HEK293 (cell line): ENCODE results near the gene C1orf74.

Experiments
- CTCF ChIA-PET: fragments of 350-600 bp; formaldehyde crosslinking; extraction: SDS; loops from one replicate; lab custom pipeline; 2021; ENCODE audit warnings: antibody characterized with exemption; lab: Yijun Ruan, JAX
- POLR2A ChIA-PET: fragments of 300-600 bp; formaldehyde crosslinking; extraction: SDS; loops from one replicate; lab custom pipeline; 2020; ENCODE audit warnings: antibody characterized with exemption, inconsistent platforms; lab: Yijun Ruan, JAX
- H3K27ac ChIP-seq: fragments of 200-500 bp; sonication (Bioruptor generic); 2 replicates; pipeline ENCODE4 v1.5.1; 2014; ENCODE audit warnings: low read depth, low read length, control low read depth, inconsistent platforms; ENCODE audit errors: extremely low read depth
- H3K36me3 ChIP-seq, 2 experiments: fragments of 200-500 bp in 1 of 2; sonication (Bioruptor generic) in 1 of 2; 1 replicate in 1 of 2; 2 replicates in 1 of 2; pipeline ENCODE4 v1.5.1; 2014 to 2017; ENCODE audit warnings: inconsistent platforms in 2 of 2, low read length in 2 of 2; ENCODE audit not compliant: control insufficient read depth in 2 of 2, insufficient read depth in 1 of 2
- H3K4me1 ChIP-seq: fragments of 200-500 bp; sonication (Bioruptor generic); 2 replicates; pipeline ENCODE4 v1.5.1; 2014; ENCODE audit warnings: mild to moderate bottlenecking, low read length, inconsistent platforms; ENCODE audit not compliant: control insufficient read depth, insufficient read depth
- H3K4me3 ChIP-seq: 2 replicates; pipeline ENCODE4 v1.5.1; 2011; ENCODE audit warnings: low read depth, mild to moderate bottlenecking, control low read depth, low read length, moderate library complexity
- H3K9me3 ChIP-seq: fragments of 200-500 bp; sonication (Bioruptor generic); 2 replicates; pipeline ENCODE4 v1.5.1; 2014; ENCODE audit warnings: low read depth, low read length, inconsistent platforms; ENCODE audit not compliant: control insufficient read depth, insufficient read depth
- FEZF1 ChIP-seq: fragments of 450-650 bp; formaldehyde crosslinking; IDR thresholded peaks from 2 replicates; pipeline ENCODE4 v1.5.1; 2016; ENCODE audit warnings: missing biosample characterization, missing genetic modification characterization
- KLF1 ChIP-seq: fragments of 450-650 bp; formaldehyde crosslinking; IDR thresholded peaks from 2 replicates; pipeline ENCODE4 v1.5.1; 2016; ENCODE audit warnings: missing biosample characterization, missing genetic modification characterization
- MZF1 ChIP-seq: fragments of 450-650 bp; formaldehyde crosslinking; IDR thresholded peaks from 2 replicates; pipeline ENCODE4 v1.5.1; 2017; ENCODE audit warnings: missing biosample characterization, missing genetic modification characterization, borderline replicate concordance
- PRDM4 ChIP-seq: fragments of 450-650 bp; formaldehyde crosslinking; IDR thresholded peaks from 2 replicates; pipeline ENCODE4 v1.5.1; 2017; ENCODE audit warnings: missing biosample characterization, missing genetic modification characterization
- SETDB1 ChIP-seq: IDR thresholded peaks from one replicate; pipeline ENCODE4 v1.6.1; 2017; ENCODE audit warnings: mild to moderate bottlenecking, low read length, moderate library complexity, mixed read lengths; ENCODE audit not compliant: insufficient read length
- SP7 ChIP-seq: fragments of 450-650 bp; formaldehyde crosslinking; IDR thresholded peaks from 2 replicates; pipeline ENCODE4 v1.5.1; 2016; ENCODE audit warnings: missing biosample characterization, missing genetic modification characterization
- ZBTB1 ChIP-seq: fragments of 450-650 bp; formaldehyde crosslinking; IDR thresholded peaks from 2 replicates; pipeline ENCODE4 v1.5.1; 2016; ENCODE audit warnings: missing biosample characterization, missing genetic modification characterization
- ZBTB10 ChIP-seq: fragments of 450-650 bp; formaldehyde crosslinking; IDR thresholded peaks from 2 replicates; pipeline ENCODE4 v1.5.1; 2016; ENCODE audit warnings: missing biosample characterization, missing genetic modification characterization
- ZNF214 ChIP-seq: fragments of 450-650 bp; formaldehyde crosslinking; IDR thresholded peaks from 2 replicates; pipeline ENCODE4 v1.5.1; 2017; ENCODE audit warnings: missing biosample characterization, mild to moderate bottlenecking, missing genetic modification characterization, borderline replicate concordance
- ZNF274 ChIP-seq, 2 experiments: fragments of 200-500 bp in 1 of 2; fragments of 450-650 bp in 1 of 2; sonication (Bioruptor generic) in 1 of 2; formaldehyde crosslinking in 1 of 2; IDR thresholded peaks; 2 replicates each; pipeline versions ENCODE4 v1.5.1 to v1.6.1; 2014 to 2016; ENCODE audit warnings: borderline replicate concordance in 1 of 2, inconsistent platforms in 1 of 2, low read length in 1 of 2, missing biosample characterization in 1 of 2, missing genetic modification characterization in 1 of 2
- ZNF501 ChIP-seq: fragments of 450-650 bp; formaldehyde crosslinking; IDR thresholded peaks from 2 replicates; pipeline ENCODE4 v1.5.1; 2016; ENCODE audit warnings: missing biosample characterization, missing genetic modification characterization
- ZNF529 ChIP-seq: fragments of 450-650 bp; formaldehyde crosslinking; IDR thresholded peaks from 2 replicates; pipeline ENCODE4 v1.5.1; 2017; ENCODE audit warnings: missing genetic modification characterization, missing biosample characterization; ENCODE audit not compliant: insufficient replicate concordance
- ZNF600 ChIP-seq: fragments of 450-650 bp; formaldehyde crosslinking; IDR thresholded peaks from 2 replicates; pipeline ENCODE4 v1.5.1; 2016; ENCODE audit warnings: missing biosample characterization, missing genetic modification characterization
- TF ChIP-seq, protein P1 (sequence below): fragments of 450-650 bp; formaldehyde crosslinking; IDR thresholded peaks from 2 replicates; pipeline ENCODE4 v1.5.1; 2017; ENCODE audit warnings: missing biosample characterization, missing genetic modification characterization
- TF ChIP-seq, protein P2 (sequence below): fragments of 450-650 bp; formaldehyde crosslinking; IDR thresholded peaks from 2 replicates; pipeline ENCODE4 v1.5.1; 2016; ENCODE audit warnings: missing biosample characterization, missing genetic modification characterization

The C1orf74 gene

GRCh38 chr1:209768354-209768774 is 16.0 kb downstream of the C1orf74 start (continued):
- TF ChIP-seq, protein P1, sequence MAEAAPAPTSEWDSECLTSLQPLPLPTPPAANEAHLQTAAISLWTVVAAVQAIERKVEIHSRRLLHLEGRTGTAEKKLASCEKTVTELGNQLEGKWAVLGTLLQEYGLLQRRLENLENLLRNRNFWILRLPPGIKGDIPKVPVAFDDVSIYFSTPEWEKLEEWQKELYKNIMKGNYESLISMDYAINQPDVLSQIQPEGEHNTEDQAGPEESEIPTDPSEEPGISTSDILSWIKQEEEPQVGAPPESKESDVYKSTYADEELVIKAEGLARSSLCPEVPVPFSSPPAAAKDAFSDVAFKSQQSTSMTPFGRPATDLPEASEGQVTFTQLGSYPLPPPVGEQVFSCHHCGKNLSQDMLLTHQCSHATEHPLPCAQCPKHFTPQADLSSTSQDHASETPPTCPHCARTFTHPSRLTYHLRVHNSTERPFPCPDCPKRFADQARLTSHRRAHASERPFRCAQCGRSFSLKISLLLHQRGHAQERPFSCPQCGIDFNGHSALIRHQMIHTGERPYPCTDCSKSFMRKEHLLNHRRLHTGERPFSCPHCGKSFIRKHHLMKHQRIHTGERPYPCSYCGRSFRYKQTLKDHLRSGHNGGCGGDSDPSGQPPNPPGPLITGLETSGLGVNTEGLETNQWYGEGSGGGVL (tag by site-specific recombination) = no peak
- TF ChIP-seq SETDB1 = no peak
- TF ChIP-seq ZBTB1 (tag by site-specific recombination) = no peak
- no peak for TF ChIP-seq ZNF529 (tag by site-specific recombination)
- no peak for TF ChIP-seq ZNF600 (tag by site-specific recombination)
- TF ChIP-seq MZF1 (tag by site-specific recombination) = no peak
- TF ChIP-seq FEZF1 (tag by site-specific recombination) = no peak
- no peak for TF ChIP-seq SP7 (tag by site-specific recombination)
- TF ChIP-seq ZNF501 (tag by site-specific recombination) = no peak
- TF ChIP-seq ZNF214 (tag by site-specific recombination) = no peak
- TF ChIP-seq ZBTB10 (tag by site-specific recombination) = no peak
- no peak for TF ChIP-seq ZNF274 (IDR thresholded peaks at IDR 0.05; ENCODE audit: low read length)
- no peak for TF ChIP-seq ZNF274 (tag by site-specific recombination; IDR thresholded peaks at IDR 0.05; ENCODE audit: borderline replicate concordance)

DNA sequence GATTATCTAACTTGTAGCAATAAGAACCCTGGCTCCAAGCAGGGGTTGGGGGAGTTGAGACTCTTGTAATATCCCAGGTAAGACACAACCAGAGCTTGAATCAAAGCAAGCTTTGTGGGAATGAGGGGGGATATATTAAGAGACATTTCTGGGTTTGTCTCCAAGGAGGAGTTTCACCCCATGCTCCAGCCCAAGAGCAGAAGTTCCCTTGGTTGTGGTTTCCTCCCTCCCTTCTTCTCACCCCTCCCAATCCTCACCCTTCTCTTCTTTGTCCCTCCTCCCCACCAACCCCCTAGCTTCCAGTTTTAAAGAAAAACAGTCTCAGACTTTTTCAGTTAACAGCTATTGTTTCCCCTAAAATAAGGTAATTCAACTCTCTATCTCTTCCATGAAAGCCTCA is 16.7 kb downstream of the C1orf74 start:
- TF ChIP-seq KLF1 (tag by site-specific recombination) (no peak), PRDM4 (no peak)
- TF ChIP-seq, protein P2, sequence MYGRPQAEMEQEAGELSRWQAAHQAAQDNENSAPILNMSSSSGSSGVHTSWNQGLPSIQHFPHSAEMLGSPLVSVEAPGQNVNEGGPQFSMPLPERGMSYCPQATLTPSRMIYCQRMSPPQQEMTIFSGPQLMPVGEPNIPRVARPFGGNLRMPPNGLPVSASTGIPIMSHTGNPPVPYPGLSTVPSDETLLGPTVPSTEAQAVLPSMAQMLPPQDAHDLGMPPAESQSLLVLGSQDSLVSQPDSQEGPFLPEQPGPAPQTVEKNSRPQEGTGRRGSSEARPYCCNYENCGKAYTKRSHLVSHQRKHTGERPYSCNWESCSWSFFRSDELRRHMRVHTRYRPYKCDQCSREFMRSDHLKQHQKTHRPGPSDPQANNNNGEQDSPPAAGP (tag by site-specific recombination) = no peak
- ChIA-PET POLR2A (interaction anchor here (0.6 to 1.0 kb wide), 3 partner anchors 17 to 486 kb away, joined by 3 to 6 read pairs (median 4); partner anchors contain the start of gene C1orf74), CTCF (interaction anchor here (0.7 to 1.1 kb wide), 3 partner anchors 18 to 1448 kb away, joined by 3 to 5 read pairs (median 4); no protein-coding TSS in a partner anchor)
- Histone ChIP-seq H3K4me3 (no peak overlapping the region), H3K4me1 (no peaks in the 10 kb centered on the region), H3K9me3 (no peaks in the 10 kb centered on the region), H3K36me3 (no peaks in the 10 kb centered on the region), H3K27ac (no peak overlapping the region)
